Measurements from ENCODE around the gene FLVCR1. TPM values are rescaled to one million over a fixed set of nuclear protein-coding genes. Genes with fewer than 3 reads are reported as not detected.

FLVCR1 gene
- total and polyA plus RNA-seq, 12 donors, result 1.2 to 4.9 (median 2.2) TPM

DNA sequence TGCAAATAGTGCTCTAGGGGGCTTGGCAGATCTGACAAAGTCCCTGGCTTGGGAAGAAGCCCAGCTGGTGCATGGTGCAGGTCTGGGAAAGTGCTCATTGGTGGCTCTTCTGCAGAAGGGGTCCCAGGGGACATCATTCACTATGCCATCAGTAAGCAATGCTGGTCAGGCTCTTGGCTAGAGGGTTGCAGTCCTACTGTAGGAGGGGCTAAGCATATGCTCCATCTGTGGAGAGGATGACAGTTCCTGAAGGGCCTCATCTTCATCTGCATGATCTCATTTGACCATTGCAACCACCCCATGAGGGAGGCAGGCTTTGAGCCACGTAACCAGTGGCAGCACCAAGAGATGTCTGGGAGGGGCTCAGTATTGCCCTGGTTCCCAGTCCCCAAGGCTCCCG lies 60.7 kb downstream of the FLVCR1 start:
- 60 to 77% methylated on average over 2 of the region's 2 CpGs for WGBS, 2 donors
- intact Hi-C loops (cut with DNase I), result no loop called here
- ATAC-seq (no peak), DNase-seq (no peak)
- Histone ChIP-seq H3K9me3 (no peaks in the 10 kb centered on the region), H3K4me1 (peaks cover 0 to 16% (median 3%) of the 10 kb centered on the region in 9 donors), H3K36me3 (no peaks in the 10 kb centered on the region), H3K27me3 (peaks cover 0 to 36% (median 10%) of the 10 kb centered on the region in 7 donors), H3K4me3 (no peak overlapping the region), H3K27ac (no peak overlapping the region)
- TF ChIP-seq CTCF (IDR thresholded peaks at IDR 0.05), result no peak

- TF ChIP-seq CTCF (IDR thresholded peaks at IDR 0.05), result no peak
- WGBS, 2 donors, result 78 to 85% methylated on average over 7 of the region's 7 CpGs
Observed at GRCh38 chr1:212920246-212920645, 62.2 kb downstream of the FLVCR1 start.

GRCh38 chr1:212920896-212921295 lies 62.8 kb downstream of the FLVCR1 start:
- H3K36me3 ChIP-seq, result no peaks in the 10 kb centered on the region
- TF ChIP-seq CTCF (IDR thresholded peaks at IDR 0.05), result peak in 5 of 9 donors; percentile 12 to 40 (median 22)
- ATAC-seq (no peak), DNase-seq (no peak)
- peaks cover 0 to 16% (median 3%) of the 10 kb centered on the region in 9 donors for H3K4me1 ChIP-seq
- H3K9me3 ChIP-seq, result no peaks in the 10 kb centered on the region
- no peak overlapping the region for H3K4me3 ChIP-seq
- WGBS, 2 donors, result 73 to 75% methylated on average over 6 of the region's 6 CpGs
- no peak overlapping the region for H3K27ac ChIP-seq
- intact Hi-C loops (cut with DNase I), result no loop called here
- peaks cover 0 to 28% (median 6%) of the 10 kb centered on the region in 7 donors for H3K27me3 ChIP-seq

More at GRCh38 chr1:212920246-212920645, 62.2 kb downstream of the FLVCR1 start:
- Histone ChIP-seq H3K36me3 (no peaks in the 10 kb centered on the region), H3K27ac (no peak overlapping the region), H3K4me1 (peaks cover 0 to 18% (median 3%) of the 10 kb centered on the region in 9 donors), H3K4me3 (no peak overlapping the region), H3K9me3 (no peaks in the 10 kb centered on the region), H3K27me3 (peaks cover 0 to 33% (median 6%) of the 10 kb centered on the region in 7 donors)
- DNase-seq (no peak), ATAC-seq (no peak)
- intact Hi-C loops (cut with DNase I), result no loop called here

DNA sequence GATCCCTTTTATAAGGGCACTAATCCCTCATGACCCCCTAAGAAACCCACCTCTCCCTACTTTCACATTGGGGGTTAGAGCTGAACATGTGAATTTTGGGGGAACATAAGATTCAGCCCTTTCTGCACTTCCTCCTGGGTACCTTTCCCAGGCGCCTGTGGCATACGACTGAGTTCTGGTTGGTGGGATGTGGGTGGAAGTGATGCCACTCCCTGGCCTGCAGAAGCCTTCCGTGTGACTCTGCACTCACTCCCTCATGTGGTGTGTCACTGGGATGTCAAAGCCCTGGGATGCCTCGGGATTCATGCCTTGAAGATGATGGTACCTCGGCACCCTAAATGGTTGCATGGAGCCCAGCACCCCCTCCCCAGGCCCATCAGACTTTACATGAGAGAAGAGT lies 63.9 kb downstream of the FLVCR1 start:
- WGBS, 2 donors, result 79 to 83% methylated on average over 5 of the region's 5 CpGs
- Histone ChIP-seq H3K4me1 (peaks cover 0 to 8% (median under 1%) of the 10 kb centered on the region in 9 donors), H3K36me3 (no peaks in the 10 kb centered on the region), H3K27ac (no peak overlapping the region), H3K27me3 (peaks cover 0 to 28% (median 5%) of the 10 kb centered on the region in 7 donors), H3K9me3 (peaks cover 0 to 8% (median 0%) of the 10 kb centered on the region in 11 donors), H3K4me3 (no peak overlapping the region)
- intact Hi-C loops (cut with DNase I), result no loop called here
- no peak for ATAC-seq
- TF ChIP-seq CTCF (IDR thresholded peaks at IDR 0.05), result no peak
- no peak for DNase-seq
